MCF 10A (cell line): ENCODE results near the gene MAGI1. TPM values are rescaled to one million over a fixed set of nuclear protein-coding genes. Genes with fewer than 3 reads are reported as not detected.

Experiments used
- BruUV-seq: library from RNA; stranded (reverse); fragments of 400-500 nt; replicated peaks from 2 replicates; lab custom pipeline; 2021; lab: Mats Ljungman, UMichigan
- CTCF ChIA-PET: fragments of 300-600 bp; sonication (Branson Sonifier 250); formaldehyde crosslinking; extraction: SDS; loops from one replicate; lab custom pipeline; 2021; ENCODE audit warnings: antibody characterized with exemption, inconsistent platforms; lab: Yijun Ruan, JAX
- POLR2A ChIA-PET: fragments of 300-600, 350-650 bp; sonication (Branson Sonifier 250); formaldehyde crosslinking; extraction: SDS; loops from one replicate; lab custom pipeline; 2020; ENCODE audit warnings: antibody characterized with exemption, inconsistent platforms; lab: Yijun Ruan, JAX
- DNase-seq: peaks from one replicate; pipeline ENCODE4 v3.0.0-alpha.2; 2018; ENCODE audit not compliant: unreplicated experiment
- H3K27ac Mint-ChIP-seq: one replicate; pipeline ENCODE4 v1.8.0; 2022; ENCODE audit warnings: mild to moderate bottlenecking, low read depth, mixed read lengths; ENCODE audit not compliant: unreplicated experiment
- H3K27me3 Mint-ChIP-seq: one replicate; pipeline ENCODE4 v1.8.0; 2022; ENCODE audit warnings: mixed read lengths; ENCODE audit not compliant: insufficient read depth, unreplicated experiment
- H3K36me3 Mint-ChIP-seq: one replicate; pipeline ENCODE4 v1.8.0; 2022; ENCODE audit warnings: mild to moderate bottlenecking, moderate library complexity, mixed read lengths; ENCODE audit not compliant: insufficient read depth, unreplicated experiment
- H3K4me1 Mint-ChIP-seq: one replicate; pipeline ENCODE4 v1.8.0; 2022; ENCODE audit warnings: mixed read lengths; ENCODE audit not compliant: insufficient read depth, unreplicated experiment
- H3K4me3 Mint-ChIP-seq: one replicate; pipeline ENCODE4 v1.8.0; 2022; ENCODE audit warnings: mild to moderate bottlenecking, moderate library complexity, mixed read lengths; ENCODE audit not compliant: unreplicated experiment
- H3K9me3 Mint-ChIP-seq: one replicate; pipeline ENCODE4 v1.8.0; 2022; ENCODE audit warnings: mixed read lengths; ENCODE audit not compliant: unreplicated experiment
- CTCF ChIP-seq: fragments of 200-600 bp; IDR thresholded peaks from one replicate; pipeline ENCODE4 v1.8.0; 2022; ENCODE audit warnings: antibody characterized with exemption, mild to moderate bottlenecking; ENCODE audit not compliant: unreplicated experiment
- intact Hi-C: fragments of 100-400 bp; cut with micrococcal nuclease; formaldehyde crosslinking; loops from 2 replicates; pipeline ENCODE4 v1.14.1; 2022
- total RNA-seq: library from RNA; stranded (reverse); gene quantifications from 2 replicates; pipeline ENCODE4 v1.2.3, GENCODE V29; 2022

MAGI1 gene
- total RNA-seq, 1 experiment from 2014 or later = 6.2 TPM

DNA sequence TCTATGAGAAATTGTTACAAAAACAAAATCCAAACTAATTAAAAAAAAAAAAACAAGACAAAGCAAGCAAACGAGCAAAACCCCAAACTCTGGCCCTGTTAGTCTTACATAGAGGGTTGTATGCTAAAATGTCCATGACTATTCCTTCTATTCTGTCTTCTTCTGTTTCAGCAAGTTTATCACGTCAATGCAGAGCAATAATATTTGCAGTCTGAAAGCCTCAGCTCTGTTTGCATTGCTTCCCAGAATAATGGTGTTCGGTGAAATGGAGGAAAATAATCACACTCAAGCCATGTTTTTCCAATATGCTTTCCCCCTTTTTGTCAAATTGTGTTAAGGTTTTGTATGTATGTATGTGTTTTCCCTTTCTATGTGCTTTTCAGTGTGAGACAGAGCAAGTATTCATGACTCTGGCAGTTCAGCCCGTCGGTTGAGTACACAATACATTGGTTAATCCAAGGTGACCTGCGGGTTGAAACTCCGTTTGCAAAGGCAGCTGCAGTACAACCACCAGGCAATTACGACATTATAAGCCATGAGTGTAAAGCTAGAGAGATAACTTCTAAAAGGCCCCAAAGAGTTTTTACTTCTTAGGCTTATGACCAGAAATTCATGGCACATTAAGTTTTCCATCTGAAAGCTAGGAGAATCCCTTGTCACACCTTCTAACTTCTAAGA is 34.9 kb upstream of the MAGI1 start:
- no peaks in the 10 kb centered on the region for H3K4me1 Mint-ChIP-seq
- TF ChIP-seq CTCF = no peak
- H3K36me3 Mint-ChIP-seq = no peaks in the 10 kb centered on the region
- intact Hi-C loops = no loop called here
- DNase-seq = no peak
- no TSS peak for BruUV-seq
- H3K9me3 Mint-ChIP-seq = peaks cover 7% of the 10 kb centered on the region
- CTCF ChIA-PET = interaction anchor here (0.6 kb wide), 1 partner anchor 806 kb away, joined by 5 read pairs; no protein-coding TSS in a partner anchor
- no peak overlapping the region for H3K27ac Mint-ChIP-seq
- H3K27me3 Mint-ChIP-seq = no peaks in the 10 kb centered on the region
- H3K4me3 Mint-ChIP-seq = no peak overlapping the region
- POLR2A ChIA-PET = no interaction called here

GRCh38 chr3:66068255-66068654 is 29.5 kb upstream of the MAGI1 start:
- H3K4me1 Mint-ChIP-seq = no peaks in the 10 kb centered on the region
- no peak overlapping the region for H3K4me3 Mint-ChIP-seq
- CTCF ChIA-PET = interaction anchor here (0.6 to 0.7 kb wide), 2 partner anchors 13 to 766 kb away, joined by 3 to 4 read pairs; no protein-coding TSS in a partner anchor
- TF ChIP-seq CTCF = no peak
- peaks cover 7% of the 10 kb centered on the region for H3K9me3 Mint-ChIP-seq
- POLR2A ChIA-PET = no interaction called here
- H3K27me3 Mint-ChIP-seq = no peaks in the 10 kb centered on the region
- H3K27ac Mint-ChIP-seq = no peak overlapping the region
- no peaks in the 10 kb centered on the region for H3K36me3 Mint-ChIP-seq
- no peak for DNase-seq
- no TSS peak for BruUV-seq
- intact Hi-C loops = no loop called here

- no TSS peak for BruUV-seq
- H3K4me1 Mint-ChIP-seq = no peaks in the 10 kb centered on the region
- H3K36me3 Mint-ChIP-seq = no peaks in the 10 kb centered on the region
- no peak overlapping the region for H3K4me3 Mint-ChIP-seq
- intact Hi-C loops = no loop called here
- CTCF ChIA-PET = no interaction called here
- H3K27me3 Mint-ChIP-seq = no peaks in the 10 kb centered on the region
- peaks cover 7% of the 10 kb centered on the region for H3K9me3 Mint-ChIP-seq
- no peak overlapping the region for H3K27ac Mint-ChIP-seq
- POLR2A ChIA-PET = no interaction called here
- no peak for DNase-seq
- TF ChIP-seq CTCF = no peak
These were observed 28.4 kb upstream of the MAGI1 start for GRCh38 chr3:66066963-66067617.

GRCh38 chr3:66055289-66055688 is 16.6 kb upstream of the MAGI1 start:
- no peak for TF ChIP-seq CTCF
- DNase-seq = no peak
- H3K4me3 Mint-ChIP-seq = no peak overlapping the region
- ChIA-PET POLR2A (no interaction called here), CTCF (interaction anchor here (0.9 kb wide), 1 partner anchor 13 kb away, joined by 3 read pairs; no protein-coding TSS in a partner anchor)
- H3K4me1 Mint-ChIP-seq = no peaks in the 10 kb centered on the region
- H3K36me3 Mint-ChIP-seq = no peaks in the 10 kb centered on the region
- BruUV-seq = no TSS peak
- H3K27me3 Mint-ChIP-seq = no peaks in the 10 kb centered on the region
- H3K27ac Mint-ChIP-seq = no peak overlapping the region
- H3K9me3 Mint-ChIP-seq = no peaks in the 10 kb centered on the region
- intact Hi-C loops = no loop called here
